DMS 273 treated with DMSO at 0.1 percent for 48 hours (cell line): ENCODE results near the gene EIF4A3.

Experiments
- DNase-seq: peaks from one replicate; lab custom pipeline; 2025; lab: John Stamatoyannopoulos, UW

EIF4A3 gene

GRCh38 chr17:80112471-80113032 lies 34.4 kb downstream of the EIF4A3 start:
- DNase-seq, result no peak

- no peak for DNase-seq
Measured at GRCh38 chr17:80111702-80112470, 35.0 kb downstream of the EIF4A3 start.

GRCh38 chr17:80110927-80111701 lies 35.8 kb downstream of the EIF4A3 start:
- DNase-seq, result no peak

- no peak for DNase-seq
Measured at GRCh38 chr17:80110447-80110812, 36.5 kb downstream of the EIF4A3 start.

GRCh38 chr17:80109713-80110446 lies 37.0 kb downstream of the EIF4A3 start:
- DNase-seq, result no peak

GRCh38 chr17:80109066-80109660 lies 37.8 kb downstream of the EIF4A3 start:
- DNase-seq, result no peak

DNA sequence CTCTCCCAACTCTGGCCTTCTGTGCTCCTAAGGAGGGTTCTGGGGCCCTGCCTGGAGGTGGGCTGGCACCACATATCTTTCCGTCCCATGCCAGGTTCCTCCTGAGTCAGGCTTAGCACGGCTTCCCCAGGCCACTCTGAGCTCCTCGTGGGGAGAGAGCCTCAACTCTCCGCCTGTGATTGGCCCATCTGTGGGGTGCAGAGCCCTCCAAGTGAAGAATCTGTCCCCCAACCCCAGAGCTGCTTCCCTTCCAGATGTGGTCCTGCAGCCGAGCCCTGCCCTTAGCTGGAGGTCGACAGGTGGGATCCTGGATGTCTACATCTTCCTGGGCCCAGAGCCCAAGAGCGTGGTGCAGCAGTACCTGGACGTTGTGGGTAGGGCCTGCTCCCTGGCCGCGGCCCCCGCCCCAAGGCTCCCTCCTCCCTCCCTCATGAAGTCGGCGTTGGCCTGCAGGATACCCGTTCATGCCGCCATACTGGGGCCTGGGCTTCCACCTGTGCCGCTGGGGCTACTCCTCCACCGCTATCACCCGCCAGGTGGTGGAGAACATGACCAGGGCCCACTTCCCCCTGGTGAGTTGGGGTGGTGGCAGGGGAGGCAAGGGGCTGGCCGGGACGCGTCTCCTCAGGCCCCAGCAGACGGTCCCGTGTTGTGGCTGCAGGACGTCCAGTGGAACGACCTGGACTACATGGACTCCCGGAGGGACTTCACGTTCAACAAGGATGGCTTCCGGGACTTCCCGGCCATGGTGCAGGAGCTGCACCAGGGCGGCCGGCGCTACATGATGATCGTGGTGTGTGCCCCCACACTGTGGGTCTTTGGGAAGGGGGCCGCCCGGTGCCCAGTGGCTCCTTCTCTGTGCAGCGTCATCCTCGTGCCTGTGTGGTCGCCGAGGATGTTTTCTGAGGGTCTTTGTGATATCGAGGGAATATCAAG lies 38.6 kb downstream of the EIF4A3 start:
- DNase-seq, result no peak

GRCh38 chr17:80107231-80108021 lies 39.5 kb downstream of the EIF4A3 start:
- DNase-seq, result no peak

DNA sequence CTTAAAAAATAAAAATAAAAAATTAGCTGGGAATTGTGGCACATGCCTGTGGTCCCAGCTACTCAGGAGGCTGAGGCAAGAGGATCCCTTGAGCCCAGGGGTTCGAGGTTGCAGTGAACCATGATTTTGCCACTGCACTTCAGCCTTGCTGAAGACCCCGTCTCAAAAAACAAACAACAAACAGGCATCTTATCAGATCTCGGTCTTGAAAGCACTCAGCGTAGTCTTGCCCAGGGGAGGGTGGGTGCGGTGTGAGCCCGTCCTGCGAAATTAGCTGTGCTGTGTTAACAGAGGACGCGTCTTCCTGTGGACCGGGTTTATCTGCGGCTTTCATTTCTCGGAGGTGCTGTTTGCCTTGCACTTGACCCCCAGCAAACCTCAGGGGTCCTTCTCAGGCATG lies 40.2 kb downstream of the EIF4A3 start:
- DNase-seq, result no peak

GRCh38 chr17:80106176-80106575 lies 40.8 kb downstream of the EIF4A3 start:
- DNase-seq, result no peak

GRCh38 chr17:80105762-80106161 lies 41.2 kb downstream of the EIF4A3 start:
- DNase-seq, result no peak

DNA sequence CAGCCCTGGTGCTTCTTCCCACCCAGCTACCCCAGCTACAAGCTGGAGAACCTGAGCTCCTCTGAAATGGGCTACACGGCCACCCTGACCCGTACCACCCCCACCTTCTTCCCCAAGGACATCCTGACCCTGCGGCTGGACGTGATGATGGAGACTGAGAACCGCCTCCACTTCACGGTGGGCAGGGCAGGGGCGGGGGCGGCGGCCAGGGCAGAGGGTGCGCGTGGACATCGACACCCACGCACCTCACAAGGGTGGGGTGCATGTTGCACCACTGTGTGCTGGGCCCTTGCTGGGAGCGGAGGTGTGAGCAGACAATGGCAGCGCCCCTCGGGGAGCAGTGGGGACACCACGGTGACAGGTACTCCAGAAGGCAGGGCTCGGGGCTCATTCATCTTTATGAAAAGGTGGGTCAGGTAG lies 42.0 kb downstream of the EIF4A3 start:
- no peak for DNase-seq

DNA sequence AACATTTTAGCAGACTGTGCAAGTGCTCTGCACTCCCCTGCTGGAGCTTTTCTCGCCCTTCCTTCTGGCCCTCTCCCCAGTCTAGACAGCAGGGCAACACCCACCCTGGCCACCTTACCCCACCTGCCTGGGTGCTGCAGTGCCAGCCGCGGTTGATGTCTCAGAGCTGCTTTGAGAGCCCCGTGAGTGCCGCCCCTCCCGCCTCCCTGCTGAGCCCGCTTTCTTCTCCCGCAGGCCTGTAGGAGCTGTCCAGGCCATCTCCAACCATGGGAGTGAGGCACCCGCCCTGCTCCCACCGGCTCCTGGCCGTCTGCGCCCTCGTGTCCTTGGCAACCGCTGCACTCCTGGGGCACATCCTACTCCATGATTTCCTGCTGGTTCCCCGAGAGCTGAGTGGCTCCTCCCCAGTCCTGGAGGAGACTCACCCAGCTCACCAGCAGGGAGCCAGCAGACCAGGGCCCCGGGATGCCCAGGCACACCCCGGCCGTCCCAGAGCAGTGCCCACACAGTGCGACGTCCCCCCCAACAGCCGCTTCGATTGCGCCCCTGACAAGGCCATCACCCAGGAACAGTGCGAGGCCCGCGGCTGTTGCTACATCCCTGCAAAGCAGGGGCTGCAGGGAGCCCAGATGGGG lies 42.5 kb downstream of the EIF4A3 start:
- DNase-seq, result no peak

DNA sequence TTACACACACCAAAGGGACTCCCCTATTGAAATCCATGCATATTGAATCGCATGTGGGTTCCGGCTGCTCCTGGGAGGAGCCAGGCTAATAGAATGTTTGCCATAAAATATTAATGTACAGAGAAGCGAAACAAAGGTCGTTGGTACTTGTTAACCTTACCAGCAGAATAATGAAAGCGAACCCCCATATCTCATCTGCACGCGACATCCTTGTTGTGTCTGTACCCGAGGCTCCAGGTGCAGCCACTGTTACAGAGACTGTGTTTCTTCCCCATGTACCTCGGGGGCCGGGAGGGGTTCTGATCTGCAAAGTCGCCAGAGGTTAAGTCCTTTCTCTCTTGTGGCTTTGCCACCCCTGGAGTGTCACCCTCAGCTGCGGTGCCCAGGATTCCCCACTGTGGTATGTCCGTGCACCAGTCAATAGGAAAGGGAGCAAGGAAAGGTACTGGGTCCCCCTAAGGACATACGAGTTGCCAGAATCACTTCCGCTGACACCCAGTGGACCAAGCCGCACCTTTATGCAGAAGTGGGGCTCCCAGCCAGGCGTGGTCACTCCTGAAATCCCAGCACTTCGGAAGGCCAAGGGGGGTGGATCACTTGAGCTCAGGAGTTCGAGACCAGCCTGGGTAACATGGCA lies 43.4 kb downstream of the EIF4A3 start:
- DNase-seq, result no peak

DNA sequence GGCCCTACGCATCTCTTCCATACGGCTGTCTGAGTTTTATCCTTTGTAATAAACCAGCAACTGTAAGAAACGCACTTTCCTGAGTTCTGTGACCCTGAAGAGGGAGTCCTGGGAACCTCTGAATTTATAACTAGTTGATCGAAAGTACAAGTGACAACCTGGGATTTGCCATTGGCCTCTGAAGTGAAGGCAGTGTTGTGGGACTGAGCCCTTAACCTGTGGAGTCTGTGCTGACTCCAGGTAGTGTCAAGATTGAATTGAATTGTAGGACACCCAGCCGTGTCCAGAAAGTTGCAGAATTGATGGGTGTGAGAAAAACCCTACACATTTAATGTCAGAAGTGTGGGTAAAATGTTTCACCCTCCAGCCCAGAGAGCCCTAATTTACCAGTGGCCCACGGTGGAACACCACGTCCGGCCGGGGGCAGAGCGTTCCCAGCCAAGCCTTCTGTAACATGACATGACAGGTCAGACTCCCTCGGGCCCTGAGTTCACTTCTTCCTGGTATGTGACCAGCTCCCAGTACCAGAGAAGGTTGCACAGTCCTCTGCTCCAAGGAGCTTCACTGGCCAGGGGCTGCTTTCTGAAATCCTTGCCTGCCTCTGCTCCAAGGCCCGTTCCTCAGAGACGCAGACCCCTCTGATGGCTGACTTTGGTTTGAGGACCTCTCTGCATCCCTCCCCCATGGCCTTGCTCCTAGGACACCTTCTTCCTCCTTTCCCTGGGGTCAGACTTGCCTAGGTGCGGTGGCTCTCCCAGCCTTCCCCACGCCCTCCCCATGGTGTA lies 44.1 kb downstream of the EIF4A3 start:
- no peak for DNase-seq

GRCh38 chr17:80101946-80102663 lies 44.8 kb downstream of the EIF4A3 start:
- no peak for DNase-seq
